GM19397 (cell line): ENCODE data around the gene MCMBP.
A peak's percentile ranks its signal among the peaks of the same experiment; 100 is the strongest.
"Not testable (repeated sequence)": the region's sequence is repeated elsewhere in the genome, so short reads cannot be mapped to it uniquely, and the experiment has no call there.

ENCODE experiments used
- ATAC-seq: cut with Tn5 transposase; IDR thresholded peaks from one replicate; pipeline ENCODE4 v1.9.1; 2021; ENCODE audit warnings: mild to moderate bottlenecking, moderate library complexity; ENCODE audit not compliant: unreplicated experiment

MCMBP gene, protein sequence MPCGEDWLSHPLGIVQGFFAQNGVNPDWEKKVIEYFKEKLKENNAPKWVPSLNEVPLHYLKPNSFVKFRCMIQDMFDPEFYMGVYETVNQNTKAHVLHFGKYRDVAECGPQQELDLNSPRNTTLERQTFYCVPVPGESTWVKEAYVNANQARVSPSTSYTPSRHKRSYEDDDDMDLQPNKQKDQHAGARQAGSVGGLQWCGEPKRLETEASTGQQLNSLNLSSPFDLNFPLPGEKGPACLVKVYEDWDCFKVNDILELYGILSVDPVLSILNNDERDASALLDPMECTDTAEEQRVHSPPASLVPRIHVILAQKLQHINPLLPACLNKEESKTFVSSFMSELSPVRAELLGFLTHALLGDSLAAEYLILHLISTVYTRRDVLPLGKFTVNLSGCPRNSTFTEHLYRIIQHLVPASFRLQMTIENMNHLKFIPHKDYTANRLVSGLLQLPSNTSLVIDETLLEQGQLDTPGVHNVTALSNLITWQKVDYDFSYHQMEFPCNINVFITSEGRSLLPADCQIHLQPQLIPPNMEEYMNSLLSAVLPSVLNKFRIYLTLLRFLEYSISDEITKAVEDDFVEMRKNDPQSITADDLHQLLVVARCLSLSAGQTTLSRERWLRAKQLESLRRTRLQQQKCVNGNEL

DNA sequence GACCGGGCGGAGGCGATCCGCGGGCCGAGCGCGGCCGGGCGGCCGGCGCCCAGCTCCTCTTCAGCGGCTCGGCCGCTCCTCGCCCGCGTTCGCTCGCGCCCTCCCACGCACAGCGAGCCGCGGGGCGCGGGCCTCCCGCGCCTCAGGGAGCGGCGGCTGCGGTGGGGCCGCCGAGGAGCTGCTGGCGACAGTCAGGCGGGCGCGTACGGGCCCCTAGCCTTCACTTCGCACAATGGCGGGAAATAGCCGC is at the start of gene MCMBP:
Gene MCMBP (minus strand): TSS at position 234 of the 250 bp plus-strand sequence. CDS start 259 bp downstream, outside the sequence.
- ATAC-seq: peak; percentile 30

DNA sequence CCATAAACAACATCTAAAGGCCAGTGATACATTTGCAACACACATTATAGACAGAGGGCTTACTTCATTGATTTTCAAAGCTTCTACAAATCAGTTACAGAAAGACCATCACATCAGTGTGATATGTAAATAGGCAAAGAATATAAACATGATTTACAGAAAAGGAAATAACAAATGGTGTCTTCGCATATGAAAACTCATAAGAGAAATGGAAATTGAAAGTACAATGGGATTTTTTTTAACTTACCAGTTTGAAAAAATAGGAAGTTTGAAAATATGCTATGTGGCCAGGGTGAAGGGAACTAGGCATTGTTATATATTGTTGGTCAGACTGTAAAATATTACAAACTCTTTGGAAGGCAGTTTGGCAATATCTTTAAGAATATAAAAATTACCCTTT is 47.2 kb upstream of the MCMBP start:
- ATAC-seq: no peak

DNA sequence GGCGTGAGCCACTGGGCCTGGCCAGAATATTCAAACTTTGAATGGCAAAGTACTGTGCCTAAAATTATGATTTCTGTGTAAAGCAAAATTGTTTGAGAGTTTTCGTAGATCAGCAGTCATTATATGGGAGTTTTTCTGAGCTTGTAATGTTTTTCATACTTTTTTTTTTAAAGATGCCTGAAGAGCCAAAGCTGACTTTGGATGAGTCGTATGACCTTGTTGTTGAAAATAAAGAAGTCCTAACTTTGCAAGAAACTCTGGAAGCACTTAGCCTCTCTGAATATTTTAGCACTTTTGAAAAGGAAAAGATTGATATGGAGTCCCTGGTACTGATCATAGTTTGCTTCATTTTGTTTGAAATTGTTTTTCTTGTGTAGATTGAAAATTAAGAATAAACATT is 46.6 kb upstream of the MCMBP start:
- ATAC-seq: no peak

DNA sequence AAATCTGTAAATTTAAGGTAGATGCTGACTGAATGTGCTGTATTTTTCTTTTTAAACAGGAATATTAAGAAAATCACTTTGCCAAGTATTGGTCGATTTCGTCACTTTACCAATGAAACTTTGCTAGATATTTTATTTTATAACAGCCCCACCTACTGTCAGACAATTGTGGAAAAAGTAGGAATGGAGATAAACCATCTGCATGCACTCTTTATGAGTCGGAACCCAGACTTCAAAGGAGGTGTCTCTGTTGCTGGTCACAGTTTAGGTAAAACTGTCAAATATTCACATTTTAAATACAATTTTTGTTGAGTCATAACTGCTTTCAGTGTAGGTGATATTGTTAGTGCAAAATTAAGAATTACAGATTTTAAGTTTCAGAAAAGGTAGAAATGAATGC is 45.1 kb upstream of the MCMBP start:
- no peak for ATAC-seq

DNA sequence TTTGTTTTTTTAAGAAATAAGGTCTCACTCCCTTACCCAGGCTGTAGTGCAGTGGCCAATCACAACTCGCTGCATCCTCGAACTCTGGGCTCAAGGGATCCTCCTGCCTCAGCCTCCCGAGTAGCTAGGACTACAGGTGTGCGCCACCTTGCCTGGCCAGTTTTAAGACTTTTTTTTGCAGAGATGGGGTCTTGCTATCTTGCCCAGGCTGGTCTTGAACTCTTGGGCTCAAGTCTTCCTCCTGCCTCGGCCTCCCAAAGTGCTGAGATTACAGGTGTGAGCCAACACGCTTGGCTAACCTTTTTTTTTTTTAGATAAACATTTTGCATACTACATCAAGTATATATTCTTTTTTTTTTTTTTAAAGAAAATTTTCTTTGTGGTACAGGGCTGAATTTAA is 38.0 kb upstream of the MCMBP start:
- ATAC-seq: no peak

DNA sequence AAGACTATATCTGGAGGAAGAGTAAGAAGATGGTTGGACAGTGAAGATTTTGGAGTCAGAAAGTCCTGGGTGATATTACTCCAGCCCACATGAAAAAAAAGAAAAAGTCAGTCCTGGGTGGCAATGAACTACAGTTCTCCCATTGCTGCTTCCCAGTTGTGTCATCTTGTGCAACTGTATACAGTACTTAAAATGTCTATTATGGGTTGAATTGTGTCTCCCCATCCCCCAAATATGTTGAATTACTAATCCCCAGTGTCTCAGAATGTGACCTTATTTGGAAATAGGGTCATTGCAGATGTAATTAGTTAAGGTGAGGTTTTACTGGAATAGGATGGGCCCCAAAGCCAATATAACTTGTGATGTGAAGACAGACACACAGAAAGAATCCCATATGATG is 35.5 kb upstream of the MCMBP start:
- no peak for ATAC-seq

DNA sequence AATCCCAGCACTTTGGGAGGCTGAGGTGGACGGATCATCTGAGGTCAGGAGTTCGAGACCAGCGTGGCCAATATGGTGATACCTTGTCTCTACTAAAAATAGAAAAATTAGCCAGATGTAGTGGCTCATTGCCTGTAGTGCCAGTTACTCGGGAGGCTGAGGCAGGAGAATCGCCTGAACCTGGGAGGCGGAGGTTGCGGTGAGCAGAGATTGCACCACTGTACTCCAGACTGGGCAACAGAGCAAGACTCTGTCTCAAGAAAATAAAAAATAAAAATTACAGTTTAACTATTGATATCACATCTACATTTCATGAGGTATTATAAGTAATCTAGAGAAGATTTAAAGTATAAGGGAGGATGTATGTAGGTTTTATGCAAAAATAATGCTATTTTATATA is 35.1 kb upstream of the MCMBP start:
- not testable (repeated sequence) for ATAC-seq

DNA sequence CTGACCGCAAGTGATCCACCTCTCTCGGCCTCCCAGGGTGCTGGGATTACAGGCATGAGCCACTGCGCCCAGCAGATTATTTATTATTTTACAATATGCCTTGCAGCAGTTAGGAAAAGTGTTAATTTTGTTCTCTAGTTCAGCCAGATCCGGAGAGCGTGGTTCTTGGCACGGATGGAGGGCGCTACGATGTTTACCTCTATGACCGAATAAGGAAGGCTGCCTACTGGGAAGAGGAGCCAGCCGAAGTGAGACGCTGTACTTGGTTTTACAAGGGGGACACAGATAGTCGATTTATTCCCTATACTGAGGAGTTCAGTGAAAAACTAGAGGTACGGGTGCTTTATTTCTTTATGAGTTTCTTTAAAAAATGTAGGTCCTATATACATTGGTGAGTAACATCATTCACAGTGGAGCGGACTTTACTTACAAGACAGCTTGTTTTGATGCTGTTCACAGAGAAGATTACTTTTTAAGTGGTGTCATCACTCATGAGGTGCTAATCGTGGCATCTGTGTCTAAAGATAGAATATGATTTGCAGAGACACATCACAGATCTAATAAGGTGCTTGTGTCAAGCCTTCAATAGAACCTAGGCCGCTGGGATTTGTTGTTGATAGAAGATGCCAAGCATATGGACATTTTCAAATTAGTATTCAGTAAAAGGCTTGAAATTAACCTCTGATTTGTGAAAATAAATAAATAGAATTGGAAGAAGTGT is 31.5 kb upstream of the MCMBP start:
- no peak for ATAC-seq

DNA sequence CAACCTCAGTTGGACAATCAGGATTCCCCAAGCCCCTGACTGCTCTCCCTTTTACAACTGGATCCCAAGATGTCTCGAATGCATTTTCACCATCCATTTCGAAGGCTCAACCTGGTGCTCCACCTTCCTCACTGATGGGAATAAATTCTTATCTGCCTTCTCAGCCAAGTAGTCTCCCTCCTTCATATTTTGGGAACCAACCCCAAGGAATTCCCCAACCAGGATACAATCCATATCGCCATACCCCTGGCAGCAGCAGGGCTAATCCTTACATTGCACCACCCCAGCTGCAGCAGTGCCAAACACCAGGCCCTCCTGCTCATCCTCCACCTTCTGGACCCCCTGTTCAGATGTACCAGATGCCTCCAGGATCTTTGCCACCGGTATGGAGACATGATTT is 25.9 kb upstream of the MCMBP start:
- no peak for ATAC-seq

DNA sequence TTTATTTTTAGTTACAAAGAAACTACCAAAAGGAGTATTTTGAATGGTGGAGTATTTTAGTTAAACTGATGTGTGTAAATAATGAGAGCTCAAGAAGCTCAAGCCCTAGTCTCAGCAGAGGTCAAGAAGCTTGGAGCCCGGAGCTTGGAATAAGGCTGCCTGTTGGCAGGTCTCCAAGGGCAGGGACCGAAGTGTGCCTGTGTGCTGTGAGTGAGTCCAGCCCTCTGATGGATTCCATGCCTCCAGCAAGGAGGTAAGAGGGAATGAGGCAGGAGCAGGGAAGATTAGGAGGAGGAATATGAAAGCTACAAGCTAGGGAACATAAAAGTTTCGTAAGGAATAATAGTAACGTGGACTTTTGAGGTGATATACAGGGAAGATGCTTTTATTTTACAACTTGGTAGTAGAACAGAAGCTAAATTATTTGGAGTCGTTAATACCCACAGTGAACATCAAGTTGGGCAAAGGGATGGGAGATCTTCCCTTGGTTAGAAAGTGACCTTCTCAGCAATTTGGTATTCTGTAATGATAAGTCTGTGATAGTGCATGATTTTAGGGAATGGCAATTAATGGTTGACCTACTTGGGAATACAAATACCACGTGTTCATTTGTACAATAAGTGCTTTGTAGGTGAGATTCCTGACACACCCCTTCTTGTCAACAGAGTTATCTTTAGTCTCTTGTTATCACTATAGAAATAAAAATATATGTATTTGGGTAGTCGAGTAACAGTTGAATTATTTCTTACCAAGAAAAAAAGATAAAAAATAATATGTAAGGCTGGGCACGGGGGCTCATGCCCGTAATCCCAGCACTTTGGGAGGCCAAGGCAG is 24.5 kb upstream of the MCMBP start:
- no peak for ATAC-seq

DNA sequence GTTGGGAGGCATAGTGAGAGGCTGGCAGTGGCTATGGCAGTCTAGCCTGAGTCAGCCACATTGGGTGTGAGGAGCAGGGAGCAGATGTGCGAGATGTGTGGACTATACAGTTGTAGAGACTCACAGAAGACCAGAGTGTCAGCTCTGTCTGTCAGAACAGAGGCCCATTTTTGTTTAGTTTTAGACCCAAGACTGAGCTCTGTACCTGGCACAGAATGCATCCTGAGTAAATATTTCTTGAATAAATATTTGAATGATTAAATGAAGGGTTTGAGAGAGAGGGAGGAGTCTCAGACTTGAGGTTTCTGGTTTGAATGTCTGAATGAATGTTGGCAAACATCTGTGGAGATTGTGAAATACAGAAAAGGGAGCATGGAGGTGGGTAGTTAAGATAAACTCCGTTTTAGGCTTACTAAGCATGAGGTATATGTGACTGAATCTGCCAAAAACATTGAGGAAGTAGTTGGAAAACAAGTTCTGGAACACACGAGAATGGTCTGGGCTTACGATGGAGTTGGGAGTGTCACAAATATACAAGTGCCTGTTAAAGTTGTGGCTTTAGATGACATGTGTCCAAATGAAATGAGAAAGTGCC is 23.5 kb upstream of the MCMBP start:
- ATAC-seq: no peak

DNA sequence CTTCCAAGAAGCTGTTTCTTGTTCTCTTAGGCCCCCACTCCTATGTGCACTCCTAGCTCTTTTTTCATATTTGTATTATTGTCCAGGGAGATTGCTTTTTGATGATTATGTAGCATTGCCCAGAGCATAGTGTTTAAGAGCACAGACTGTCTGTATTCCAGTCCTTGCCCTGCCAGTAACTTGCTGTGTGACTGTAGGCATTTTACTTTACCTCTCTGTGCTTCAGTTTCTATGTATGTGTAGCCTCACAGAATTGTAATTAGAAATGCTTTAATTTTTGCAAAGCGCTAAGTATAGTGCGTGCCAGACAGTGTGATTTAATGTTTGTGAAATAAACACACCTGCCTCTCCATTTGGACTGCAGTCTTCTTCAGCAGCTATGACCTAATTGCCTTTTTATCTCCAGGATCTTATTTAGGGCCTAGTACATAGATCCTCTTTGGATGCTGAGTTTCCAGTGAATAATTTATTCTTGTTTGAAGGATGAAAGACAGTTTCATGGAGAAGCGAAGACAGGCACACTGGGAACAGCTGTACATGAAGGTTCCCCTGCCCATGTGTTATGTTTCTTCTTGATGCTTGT is 21.3 kb upstream of the MCMBP start:
- no peak for ATAC-seq

DNA sequence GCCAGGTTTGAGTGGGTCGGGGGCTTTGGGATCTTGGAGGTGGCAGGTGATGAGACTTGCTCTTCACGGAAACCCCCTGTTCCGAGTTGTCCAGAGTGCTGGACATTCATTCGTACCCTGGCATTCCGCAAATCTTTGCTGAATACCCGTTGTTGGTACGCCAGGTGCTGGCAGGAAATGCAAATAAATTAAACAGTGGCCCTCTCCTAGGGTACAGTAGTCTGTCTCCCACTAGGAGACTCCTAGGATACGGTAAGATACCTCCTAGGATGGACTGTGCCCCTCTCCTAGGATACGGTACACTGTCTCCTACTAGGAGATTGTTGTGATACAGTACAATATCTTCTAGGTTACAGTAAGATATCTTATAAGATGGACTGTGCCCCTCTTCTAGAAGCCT is 20.4 kb upstream of the MCMBP start:
- ATAC-seq: no peak

DNA sequence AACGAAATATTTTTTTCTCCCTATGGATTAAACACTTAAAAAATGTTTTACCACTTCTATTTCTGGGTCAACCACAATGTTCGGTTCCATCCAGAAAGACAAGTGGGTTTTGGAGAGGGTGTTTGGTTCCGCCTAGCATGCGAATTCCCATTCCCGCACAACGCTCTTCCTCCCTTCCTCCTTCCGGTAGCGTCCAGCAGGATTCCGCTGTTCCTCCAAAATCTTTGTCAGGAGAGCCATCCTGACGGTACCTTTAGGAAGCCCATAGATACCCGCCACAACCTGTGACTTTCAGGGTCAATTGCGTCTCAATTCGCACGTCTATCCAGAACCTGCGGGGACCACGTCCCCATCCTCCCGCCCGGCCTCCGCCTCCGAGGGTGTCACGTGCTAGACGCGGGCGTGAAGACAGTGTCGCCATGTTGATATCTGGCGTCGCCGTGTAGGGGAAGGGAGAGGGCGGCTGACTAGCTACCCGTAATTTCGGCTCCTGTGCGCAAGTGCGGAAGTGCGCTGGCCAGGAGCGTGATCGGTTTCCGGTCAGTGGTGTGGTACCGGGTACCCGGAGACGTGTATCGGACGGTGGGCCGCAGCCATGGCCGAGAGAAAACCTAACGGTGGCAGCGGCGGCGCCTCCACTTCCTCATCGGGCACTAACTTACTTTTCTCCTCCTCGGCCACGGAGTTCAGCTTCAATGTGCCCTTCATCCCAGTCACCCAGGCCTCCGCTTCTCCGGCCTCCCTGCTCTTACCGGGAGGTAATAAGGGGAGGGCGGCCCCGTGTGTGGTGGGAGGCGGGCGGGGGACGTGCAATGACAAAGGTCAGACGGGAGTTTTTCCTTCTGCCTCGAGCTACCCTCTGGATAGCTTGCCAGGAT is 19.8 kb upstream of the MCMBP start, which contains the start of gene SEC23IP:
Gene SEC23IP (plus strand): TSS at position 543 of the 878 bp plus-strand sequence. CDS start 53 bp downstream, at position 596.
- ATAC-seq: peak; percentile 100

DNA sequence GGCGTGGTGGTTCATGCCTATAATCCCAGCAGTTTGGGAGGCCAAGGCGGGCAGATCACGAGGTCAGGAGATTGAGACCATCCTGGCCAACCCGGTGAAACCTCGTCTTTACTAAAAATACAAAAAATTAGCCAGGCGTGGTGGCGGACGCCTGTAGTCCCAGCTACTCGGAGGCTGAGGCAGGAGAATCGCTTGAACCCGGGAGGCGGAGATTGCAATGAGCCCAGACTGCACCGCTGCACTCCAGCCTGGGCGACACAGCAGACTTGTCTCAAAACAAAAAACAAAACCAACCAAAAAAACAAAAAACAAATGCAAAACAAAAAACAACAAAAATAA is 19.2 kb upstream of the MCMBP start:
- ATAC-seq: not testable (repeated sequence)

DNA sequence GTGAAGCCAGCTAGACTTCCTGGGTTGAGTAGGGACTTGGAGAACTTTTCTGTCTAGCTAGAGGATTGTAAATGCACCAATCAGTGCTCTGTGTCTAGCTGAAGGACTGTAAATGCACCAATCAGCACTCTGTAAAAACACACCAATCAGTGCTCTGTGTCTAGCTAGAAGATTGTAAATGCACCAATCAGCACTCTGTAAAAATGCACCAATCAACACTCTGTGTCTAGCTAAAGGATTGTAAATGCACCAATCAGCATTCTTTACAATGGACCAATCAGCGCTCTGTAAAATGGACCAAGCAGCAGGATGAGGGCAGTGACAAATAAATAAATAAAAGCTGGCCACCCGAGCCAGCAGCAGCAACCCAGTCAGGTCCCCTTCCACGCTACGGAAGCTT is 17.7 kb upstream of the MCMBP start:
- ATAC-seq: not testable (repeated sequence)

DNA sequence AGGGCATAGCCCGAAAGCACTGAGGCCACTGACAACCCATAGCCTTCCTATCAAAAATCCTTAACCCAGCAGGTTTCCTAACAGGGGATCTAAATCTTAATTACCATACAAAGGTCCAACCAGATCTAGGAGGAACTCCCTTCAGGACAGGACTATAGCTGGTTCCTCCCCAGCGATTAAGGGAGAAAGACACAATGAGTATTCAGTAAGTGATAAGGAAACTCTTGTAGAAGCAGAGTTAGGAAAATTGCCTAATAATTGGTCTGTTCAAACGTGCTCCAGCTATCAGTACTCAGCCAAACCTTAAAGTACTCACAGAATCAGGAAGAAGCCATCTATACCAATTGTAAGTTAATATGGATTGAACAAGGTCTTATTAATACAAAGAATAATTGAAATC is 16.6 kb upstream of the MCMBP start:
- ATAC-seq: not testable (repeated sequence)

DNA sequence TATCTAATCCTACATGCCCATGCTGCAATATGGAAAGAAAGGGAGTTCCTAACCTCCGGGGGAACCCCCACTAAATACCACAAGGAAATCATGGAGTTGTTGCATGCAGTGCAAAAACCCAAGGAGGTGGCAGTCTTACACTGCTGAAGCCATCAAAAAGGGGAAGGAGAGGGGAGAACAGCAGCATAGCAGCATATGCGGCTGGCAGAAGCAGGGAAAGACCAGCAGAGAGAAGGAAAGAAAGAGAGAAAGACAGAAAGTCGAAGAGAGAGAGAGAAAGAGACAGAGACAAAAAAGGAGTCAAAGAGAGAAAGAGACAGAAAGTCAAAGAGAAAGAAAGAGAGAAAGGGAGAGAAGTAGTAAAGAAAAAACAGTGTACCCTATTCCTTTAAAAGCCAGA is 16.1 kb upstream of the MCMBP start:
- ATAC-seq: not testable (repeated sequence)

DNA sequence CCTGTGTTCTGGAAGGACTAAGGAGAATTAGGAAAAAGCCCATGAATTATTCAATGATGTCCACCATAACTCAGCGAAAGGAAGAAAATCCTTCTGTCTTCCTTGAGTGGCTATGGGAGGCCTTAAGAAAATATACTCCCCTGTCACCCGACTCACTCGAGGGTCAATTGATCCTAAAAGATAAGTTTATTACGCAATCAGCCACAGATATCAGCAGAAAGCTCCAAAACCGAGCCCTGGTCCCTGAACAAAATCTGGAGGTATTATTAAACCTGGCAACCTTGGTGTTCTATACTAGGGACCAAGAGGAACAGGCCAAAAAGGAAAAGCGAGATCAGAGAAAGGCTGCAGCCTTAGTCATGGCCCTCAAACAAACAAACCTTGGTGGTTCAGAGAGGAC is 13.4 kb upstream of the MCMBP start:
- ATAC-seq: not testable (repeated sequence)
